NCI-H1694 (cell line): ENCODE data around the gene PYGB.
A peak's percentile ranks its signal among the peaks of the same experiment; 100 is the strongest.
"Not testable (repeated sequence)": the region's sequence is repeated elsewhere in the genome, so short reads cannot be mapped to it uniquely, and the experiment has no call there.

Source experiments
- DNase-seq: peaks from one replicate; lab custom pipeline; 2025; lab: John Stamatoyannopoulos, UW

Gene PYGB

DNA sequence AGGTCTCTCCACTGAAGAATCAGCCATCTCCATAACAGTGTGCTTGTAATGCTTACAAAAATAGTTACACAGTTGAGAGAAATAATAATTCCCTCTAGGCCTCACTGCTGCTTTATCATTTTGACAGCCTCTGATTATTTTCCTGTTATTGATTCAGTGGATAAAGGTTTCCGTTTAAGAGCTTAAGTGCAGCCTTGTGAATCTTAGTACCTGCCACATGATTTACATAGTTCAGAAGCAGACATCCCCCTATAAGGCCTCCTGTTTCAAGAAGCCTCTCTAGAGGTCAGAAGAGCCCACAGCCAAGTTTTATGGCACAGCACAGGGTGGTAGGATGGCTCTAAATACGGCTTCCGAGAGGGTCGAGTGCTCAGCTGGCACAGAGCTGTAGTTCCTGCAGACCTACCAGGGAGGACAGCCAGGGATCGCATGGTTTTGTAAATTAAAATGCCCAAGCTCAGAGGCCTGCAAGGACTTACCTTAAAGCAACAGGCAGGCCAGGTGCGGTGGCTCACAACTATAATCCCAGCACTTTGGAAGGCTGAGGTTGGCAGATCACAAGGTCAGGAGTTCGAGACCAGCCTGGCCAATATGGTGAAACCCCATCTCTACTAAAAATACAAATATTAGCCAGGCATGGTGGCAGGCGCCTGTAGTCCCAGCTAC is 17.6 kb upstream of the PYGB start:
- no peak for DNase-seq

DNA sequence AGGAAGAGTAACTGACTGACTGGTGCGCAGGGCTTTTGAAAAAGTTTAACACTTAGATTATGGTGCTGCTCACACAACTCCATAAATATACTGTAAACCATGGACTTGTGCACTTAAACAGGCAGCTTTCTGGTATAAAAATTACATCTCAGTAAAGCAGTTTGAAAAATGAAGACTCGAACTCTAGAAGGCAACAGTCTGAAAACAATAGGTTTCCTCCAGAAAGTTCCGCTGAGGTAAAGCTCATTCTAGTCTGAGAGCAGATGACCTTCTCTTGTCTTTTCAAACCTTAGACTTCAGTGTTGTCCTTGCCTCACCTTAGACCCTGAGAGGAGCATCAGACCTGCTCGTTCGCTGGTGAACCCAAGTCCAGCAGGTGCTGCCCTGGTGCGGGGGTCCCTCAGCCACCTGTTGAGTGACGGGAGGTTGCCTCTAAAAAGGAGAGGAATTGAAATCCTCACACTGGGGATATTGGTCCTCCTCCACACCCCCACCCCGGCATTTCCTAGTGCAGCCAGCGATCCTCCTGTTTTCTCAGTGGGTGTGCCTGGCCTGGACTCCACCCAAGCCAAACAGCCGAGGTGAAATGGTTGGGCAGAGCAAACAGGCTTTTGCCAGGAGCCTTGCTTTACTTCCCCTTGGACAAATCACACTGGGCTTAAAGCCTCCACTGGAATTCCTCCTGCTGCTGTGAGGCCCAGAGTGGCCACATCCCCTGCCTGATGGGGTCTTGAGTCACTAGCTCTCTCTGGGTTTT is 14.7 kb upstream of the PYGB start:
- DNase-seq: no peak

DNA sequence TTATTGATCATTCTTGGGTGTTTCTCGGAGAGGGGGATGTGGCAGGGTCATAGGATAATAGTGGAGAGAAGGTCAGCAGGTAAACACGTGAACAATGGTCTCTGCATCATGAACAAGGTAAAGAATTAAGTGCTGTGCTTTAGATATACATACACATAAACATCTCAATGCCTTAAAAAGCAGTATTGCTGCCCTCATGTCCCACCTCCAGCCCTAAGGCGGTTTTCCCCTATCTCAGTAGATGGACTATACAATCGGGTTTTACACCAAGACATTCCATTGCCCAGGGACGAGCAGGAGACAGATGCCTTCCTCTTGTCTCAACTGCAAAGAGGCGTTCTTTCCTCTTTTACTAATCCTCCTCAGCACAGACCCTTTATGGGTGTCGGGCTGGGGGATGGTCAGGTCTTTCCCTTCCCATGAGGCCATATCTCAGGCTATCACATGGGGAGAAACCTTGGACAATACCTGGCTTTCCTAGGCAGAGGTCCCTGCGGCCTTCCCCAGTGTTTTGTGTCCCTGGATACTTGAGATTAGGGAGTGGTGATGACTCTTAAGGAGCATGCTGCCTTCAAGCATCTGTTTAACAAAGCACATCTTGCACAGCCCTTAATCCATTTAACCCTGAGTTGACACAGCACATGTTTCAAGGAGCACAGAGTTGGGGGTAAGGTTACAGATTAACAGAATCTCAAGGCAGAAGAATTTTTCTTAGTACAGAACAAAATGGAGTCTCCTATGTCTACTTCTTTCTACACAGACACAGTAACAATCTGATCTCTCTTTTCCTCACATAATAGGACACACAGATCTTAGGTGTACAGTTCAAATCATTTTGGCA is 13.7 kb upstream of the PYGB start:
- not testable (repeated sequence) for DNase-seq

DNA sequence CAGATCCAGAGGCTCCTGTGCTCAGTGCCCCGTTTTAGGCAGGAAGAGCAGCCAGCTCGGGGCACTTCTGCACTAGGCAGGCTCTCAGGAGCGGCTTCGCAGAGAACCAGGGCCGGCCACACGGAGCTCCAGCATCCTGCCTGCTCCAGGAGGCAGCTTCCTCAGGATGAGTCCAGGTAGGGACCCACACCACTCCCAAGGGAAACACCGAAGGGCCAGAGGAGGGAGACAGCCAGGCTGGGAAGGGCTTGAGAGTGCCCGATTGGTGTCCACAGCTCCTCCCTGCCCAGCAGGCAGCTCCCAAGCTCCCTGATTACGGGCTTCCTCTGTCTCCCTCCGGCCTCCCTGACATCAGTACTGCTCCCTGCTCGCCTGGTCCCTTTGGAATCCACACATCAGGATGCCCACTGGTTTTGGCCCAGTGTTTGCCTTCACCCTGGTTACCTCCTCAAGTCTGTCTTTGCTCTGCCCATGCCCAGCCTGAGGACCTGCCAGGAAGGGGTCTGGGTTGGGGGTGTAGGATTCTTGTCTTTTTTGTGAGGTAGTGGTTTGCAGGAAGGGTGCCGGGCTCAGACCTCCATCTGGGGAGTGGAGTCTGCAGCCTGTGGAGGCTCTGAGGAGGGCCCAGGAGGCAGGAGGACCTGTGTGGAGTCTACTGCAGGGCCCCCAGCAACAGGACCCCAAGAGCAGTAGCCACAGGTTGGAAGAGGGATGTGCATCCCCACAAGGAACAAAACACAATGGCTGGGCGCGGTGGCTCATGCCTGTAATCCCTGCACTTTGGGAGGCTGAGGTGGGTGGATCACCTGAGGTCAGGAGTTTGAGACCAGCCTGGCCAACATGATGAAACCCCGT is 11.2 kb upstream of the PYGB start:
- DNase-seq: no peak

- DNase-seq: peak; percentile 4
Measured at GRCh38 chr20:25237610-25238318, 10.1 kb upstream of the PYGB start.

DNA sequence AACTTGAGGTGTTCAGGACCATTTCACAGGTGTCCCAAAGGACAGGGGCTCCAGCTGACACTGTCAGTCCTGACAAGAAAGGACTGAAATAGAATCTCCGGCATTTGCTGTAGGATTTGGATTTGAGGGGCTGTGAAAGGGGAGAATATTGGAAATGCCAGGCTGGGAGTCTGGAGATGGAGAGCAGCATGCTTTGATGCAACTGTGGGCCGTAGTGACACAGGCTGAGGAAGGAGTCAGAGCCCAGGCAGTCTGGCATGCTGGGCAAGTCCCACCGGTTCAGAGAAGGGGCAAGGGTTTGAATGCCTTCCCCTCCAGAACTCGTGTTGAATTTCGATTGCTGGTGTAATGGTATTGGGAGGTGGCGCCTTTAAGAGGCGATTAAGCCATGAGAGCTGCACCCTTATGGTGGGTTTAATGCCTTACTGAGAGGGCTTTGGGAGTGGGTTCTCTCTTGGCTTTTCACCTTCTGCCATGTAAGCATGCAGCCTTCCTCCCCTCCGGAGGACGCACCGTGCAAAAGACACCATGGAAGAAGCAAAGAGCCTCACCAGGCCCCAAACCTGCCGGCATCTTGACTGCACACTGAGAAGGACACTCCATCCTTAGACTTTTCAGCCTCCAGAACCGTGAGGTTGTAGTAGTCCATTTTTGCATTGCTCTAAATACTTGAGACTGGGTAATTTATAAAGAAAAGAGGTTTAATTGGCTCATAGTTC is 9.4 kb upstream of the PYGB start:
- DNase-seq: no peak

GRCh38 chr20:25239387-25240370 is 8.2 kb upstream of the PYGB start:
- DNase-seq: peak; percentile 5

- DNase-seq: not testable (repeated sequence)
Measured at GRCh38 chr20:25240851-25241658, 6.8 kb upstream of the PYGB start.

DNA sequence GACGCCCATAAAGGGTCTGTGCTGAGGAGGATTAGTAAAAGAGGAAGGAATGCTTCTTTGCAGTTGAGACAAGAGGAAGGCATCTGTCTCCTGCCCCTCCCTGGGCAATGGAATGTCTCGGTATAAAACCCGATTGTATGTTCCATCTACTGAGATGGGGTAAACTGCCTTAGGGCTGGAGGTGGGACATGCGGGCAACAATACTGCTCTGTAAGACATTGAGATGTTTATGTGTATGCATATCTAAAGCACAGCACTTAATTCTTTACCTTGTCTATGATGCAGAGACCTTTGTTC is 6.3 kb upstream of the PYGB start:
- DNase-seq: not testable (repeated sequence)

GRCh38 chr20:25242231-25242630 is 5.7 kb upstream of the PYGB start:
- no peak for DNase-seq

DNA sequence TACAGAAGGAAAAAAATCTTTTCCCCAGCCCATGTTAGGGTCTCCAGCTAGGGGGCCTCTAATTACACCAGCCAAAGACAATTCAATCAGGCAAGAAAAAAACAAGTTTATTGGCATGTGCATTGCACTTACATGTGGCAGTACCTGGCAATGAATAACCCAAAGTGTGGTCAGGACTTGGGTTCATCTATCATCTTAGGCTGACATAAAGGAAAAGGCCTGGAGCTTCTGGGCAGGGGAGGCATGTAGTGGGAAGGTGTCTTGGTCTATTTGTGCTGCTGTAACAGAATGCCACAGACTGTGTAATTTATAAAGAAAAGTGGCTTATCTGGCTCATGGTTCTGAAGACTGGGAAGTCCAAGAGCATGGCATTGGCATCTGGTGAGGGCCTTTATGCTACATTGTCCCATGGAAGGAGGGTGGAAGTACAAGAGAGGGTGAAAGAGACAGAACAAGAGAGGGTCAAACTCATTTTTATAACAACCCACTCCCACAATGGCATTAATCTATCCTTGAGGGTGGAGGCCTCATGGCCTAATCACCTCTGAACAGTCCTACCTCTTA is 4.4 kb upstream of the PYGB start:
- no peak for DNase-seq

DNA sequence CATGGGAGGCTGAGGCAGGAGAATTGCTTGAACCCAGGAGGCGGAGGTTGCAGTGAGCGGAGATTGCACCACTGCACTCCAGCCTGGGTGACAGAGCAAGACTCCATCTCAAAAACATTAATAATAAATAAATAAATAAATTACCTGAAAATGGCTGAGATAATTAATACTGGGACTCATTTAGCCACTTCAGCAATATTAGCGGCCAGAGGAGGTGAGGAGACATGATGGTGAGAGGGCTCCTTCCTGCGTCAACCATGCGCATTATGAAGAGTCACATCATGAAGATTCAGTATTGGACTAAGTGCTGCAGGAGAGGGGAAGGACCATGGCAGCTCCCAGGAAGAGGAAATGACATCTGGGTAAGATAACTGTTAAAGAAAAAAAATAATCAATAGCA is 2.9 kb upstream of the PYGB start:
- DNase-seq: no peak

GRCh38 chr20:25245461-25245860 is 2.4 kb upstream of the PYGB start:
- DNase-seq: no peak

DNA sequence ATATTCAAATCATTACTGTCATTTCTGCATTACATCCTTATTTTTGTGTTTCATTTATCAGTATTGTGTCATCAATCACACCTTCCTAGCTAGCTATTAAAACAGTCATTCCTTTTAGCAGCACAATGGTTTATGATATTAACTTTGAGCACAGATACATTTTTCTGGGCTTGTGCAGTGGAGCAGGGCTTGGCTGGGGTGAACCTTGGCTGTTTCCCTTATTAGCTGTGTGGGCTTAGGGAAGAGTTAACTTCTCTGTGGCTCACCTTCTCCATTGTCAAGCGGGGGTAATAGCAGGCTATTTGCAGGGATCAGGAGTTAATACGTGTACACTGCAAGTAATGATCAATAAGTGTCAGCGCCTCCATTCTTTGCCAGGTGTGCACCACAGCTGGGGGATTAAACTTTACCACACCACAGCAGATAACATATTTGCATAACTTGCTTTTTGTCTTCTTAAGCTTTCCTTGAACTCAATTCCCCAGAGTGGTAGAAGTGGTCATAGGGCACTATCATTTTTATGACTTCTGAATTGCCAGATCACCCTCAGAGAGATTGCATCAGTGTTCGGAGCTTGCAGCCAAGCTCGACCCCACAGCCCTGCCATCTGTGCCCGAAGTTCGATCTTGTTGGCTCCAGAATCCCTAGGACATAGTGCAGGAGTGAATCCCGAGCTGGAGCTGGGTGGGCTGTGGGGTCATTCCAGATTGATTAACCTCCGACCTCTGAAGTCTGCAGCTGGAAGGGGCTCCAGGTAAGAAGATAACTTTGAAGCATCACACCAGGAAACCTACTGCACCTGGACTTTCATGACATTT is 1.5 kb upstream of the PYGB start:
- DNase-seq: no peak

GRCh38 chr20:25247000-25247517 is 826 bp upstream of the PYGB start:
- DNase-seq: peak; percentile 26

GRCh38 chr20:25247518-25247955 is 348 bp upstream of the PYGB start:
- no peak for DNase-seq

GRCh38 chr20:25248786-25249172 is 894 bp downstream of the PYGB start:
- no peak for DNase-seq
